Measurements from ENCODE around the gene KCNS1.
"Not testable (repeated sequence)": the region's sequence is repeated elsewhere in the genome, so short reads cannot be mapped to it uniquely, and the experiment has no call there.

The KCNS1 gene

DNA sequence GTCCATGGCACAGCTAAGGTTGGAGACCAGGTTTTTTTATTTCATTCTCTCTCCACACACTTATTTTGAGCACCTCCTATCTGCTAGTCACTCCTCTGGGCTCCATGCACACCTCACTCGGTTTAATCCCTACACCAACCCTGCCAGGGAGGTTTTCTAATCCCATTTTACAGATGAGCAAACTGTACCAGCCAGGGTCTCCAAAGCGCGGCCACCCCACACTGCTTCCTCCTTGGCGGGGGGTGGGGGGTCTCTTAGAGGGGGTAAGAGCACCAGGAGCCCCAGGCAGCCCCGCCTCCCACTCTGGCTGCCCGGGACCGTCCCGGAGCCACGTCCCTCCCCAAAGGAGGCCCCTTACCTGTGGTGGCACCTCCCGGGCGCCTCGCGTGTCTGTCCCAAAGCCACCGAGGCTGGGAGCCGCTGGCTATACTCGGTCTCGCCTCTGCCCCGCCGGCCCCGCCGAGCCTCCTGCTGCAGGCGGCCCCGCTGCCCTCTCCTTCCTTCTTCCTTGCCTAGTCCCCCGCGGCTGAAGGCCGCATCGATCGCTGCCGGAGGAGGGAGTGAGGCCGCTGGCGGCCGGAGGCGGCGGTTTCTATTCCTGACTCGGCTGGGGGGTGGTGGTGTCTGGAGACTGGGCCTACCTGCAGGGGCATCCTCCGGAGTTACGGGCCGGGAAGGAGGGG, at the start of gene KCNS1:
Gene KCNS1, minus strand, starts transcription at position 565 of the 683 bp plus-strand sequence. CDS start 1,891 bp downstream, outside the sequence.
- peak in 7 of 58 donors; percentile 7 to 39 (median 17) for DNase-seq

GRCh38 chr20:45149062-45149461, 48.1 kb upstream of the KCNS1 start:
- DNase-seq = no peak

DNA sequence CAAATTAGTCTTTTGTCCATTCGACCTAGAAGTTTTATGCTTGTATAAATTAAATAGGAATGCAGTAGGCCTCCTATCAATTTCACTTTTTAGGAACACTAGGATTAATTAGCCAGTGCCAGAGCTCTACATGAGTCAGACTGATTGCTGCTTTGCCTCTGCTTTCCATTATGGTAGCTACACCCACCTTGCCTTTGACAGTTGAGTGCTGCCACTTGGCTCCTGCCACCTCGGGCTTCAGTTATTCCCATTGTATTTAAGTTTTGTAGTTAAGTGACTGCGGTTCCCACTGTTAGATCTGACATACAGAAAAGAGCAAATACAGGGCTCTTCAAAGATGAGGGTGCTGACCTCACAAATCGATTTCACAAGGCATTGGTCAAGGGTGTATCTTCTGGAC, 39.9 kb upstream of the KCNS1 start:
- DNase-seq = no peak

- DNase-seq = not testable (repeated sequence)
Measured at GRCh38 chr20:45139733-45140375, 38.9 kb upstream of the KCNS1 start.

GRCh38 chr20:45138561-45139300, 37.8 kb upstream of the KCNS1 start:
- DNase-seq = peak in 1 of 58 donors; percentile 5

DNA sequence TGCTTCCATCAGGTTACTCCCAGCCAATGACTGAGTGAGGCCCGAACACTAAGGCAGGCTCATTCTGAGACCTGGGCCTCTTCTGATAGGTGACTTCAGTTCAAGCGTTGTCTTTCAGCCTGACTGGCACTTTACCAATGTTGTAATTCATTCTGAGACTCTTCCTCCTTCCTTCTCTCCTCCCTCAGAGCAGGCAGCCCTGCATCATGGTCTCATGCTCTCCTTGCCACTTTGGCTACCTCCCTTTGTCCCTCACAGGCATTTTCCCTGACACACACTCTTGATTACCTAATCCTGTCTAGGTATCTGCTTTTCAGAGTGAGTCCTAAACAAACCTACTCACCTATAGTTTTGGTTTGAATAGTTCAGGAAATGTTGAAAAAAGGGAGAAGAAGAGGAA, 36.0 kb upstream of the KCNS1 start:
- no peak for DNase-seq

- DNase-seq = no peak
Measured at GRCh38 chr20:45128099-45128498, 27.2 kb upstream of the KCNS1 start.

DNA sequence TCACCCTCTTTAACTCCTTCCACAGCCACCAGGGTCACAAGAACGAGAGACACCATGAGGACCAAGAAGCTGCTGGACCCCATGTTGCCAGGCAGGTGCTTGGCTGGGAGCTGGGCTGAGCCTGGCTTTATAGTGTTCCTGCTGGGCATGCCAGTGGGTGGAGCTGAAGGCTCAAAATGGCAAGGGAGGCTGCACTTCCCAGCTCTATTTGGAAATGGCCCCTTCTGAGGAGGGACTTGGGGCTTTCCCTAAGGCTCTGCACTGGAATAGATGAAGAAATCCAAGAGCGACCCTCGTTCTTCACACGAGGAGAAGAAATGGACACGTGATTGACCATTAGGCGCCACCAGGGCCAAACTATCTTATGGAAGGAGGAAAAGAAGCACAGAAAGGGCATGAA, 23.4 kb upstream of the KCNS1 start, which contains the start of gene WFDC12:
Gene WFDC12, minus strand, starts transcription at position 101 of the 400 bp plus-strand sequence. Its CDS starts 18 bp downstream, at position 83.
- no peak for DNase-seq

- DNase-seq = no peak
Measured at GRCh38 chr20:45121388-45121787, 20.5 kb upstream of the KCNS1 start.

DNA sequence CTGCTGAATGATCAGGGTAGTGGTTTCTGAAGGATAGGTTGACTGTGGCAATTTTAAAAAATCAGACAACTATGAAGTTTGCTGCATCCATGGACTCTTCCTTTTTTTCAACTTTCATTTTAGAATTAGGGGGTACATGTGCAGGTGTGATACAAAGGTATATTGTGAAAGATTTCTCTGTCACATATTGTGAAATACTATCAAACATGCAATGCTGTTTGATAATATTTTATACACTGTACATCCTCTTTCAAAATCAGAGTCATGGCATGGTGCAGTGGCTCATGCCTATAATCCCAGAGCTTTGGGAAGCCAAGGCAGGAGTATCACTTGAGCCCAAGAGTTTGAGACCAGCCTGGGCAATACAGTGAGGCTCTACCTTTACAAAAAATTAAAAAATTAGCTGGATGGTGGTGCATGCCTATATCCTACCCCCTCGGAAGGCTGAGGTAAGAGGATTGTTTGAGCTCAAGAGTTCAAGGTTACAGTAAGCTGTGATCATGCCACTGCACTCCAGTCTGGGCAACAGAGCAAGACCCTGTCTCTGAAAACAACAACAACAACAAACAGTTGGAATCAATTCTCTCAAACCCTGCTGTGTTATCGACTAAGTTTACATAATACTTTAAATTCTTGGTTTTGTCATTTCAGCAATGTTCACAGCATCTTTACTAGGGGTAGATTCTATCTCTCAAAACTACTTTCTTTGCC, 18.8 kb upstream of the KCNS1 start:
- DNase-seq = no peak

- no peak for DNase-seq
Measured at GRCh38 chr20:45118028-45118427, 17.1 kb upstream of the KCNS1 start.

DNA sequence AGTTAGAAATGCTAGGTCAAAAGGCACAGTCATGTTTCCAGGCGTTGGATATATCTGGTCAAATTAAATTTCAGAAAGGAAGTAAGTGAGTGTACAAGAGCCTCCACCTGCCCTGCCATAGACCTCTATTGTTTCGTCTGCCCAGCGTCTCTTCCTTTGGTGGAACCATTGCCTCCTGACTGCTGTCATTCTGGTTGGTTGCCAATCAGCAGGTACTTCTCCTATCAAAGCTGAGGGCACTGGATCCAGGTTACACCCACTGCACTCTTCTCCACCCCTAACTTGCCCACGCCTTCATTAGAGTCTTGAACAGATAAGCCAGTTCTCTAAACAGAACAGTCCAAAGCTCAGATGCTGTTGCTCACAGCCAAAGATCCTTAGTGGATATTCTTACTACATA, 16.7 kb upstream of the KCNS1 start:
- no peak for DNase-seq

DNA sequence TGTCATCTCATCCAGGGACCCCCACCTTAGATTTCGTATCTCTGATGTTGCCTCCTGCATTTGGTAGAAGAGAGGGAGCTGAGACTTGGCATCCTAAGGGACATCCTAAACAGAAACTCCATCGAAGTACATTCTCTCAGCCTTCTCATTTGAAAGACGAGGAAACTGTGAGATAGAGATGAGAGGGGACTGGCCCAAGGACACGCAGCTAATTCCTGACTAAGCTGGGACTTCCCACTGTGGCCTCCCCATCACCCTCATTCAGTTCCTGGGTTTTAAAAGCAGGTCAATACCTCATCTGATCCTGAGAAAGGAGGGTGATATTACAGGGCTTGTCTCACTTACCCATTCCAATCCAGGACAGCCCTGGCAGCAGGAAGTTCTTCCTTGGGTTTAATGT, 14.9 kb upstream of the KCNS1 start:
- DNase-seq = no peak

DNA sequence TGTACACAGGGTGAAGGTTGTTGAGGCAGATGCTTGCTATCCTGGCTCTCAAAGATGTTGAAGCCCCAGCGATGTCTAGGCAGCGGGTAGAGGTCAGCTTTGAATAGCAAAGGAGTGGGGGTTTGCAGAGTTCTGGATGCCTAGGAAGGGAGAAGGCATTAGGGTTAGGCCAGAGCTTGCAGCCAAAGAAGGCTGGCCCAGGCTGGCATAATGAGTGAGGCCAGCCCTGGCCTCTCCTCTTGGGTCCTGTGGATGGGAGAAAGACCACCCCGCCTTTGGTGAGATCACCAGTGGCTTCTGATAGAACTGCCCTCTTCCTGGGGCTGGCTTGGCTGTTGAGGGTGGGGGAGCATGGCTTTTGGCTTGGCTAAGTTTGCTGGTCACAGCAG, 14.5 kb upstream of the KCNS1 start:
- no peak for DNase-seq

DNA sequence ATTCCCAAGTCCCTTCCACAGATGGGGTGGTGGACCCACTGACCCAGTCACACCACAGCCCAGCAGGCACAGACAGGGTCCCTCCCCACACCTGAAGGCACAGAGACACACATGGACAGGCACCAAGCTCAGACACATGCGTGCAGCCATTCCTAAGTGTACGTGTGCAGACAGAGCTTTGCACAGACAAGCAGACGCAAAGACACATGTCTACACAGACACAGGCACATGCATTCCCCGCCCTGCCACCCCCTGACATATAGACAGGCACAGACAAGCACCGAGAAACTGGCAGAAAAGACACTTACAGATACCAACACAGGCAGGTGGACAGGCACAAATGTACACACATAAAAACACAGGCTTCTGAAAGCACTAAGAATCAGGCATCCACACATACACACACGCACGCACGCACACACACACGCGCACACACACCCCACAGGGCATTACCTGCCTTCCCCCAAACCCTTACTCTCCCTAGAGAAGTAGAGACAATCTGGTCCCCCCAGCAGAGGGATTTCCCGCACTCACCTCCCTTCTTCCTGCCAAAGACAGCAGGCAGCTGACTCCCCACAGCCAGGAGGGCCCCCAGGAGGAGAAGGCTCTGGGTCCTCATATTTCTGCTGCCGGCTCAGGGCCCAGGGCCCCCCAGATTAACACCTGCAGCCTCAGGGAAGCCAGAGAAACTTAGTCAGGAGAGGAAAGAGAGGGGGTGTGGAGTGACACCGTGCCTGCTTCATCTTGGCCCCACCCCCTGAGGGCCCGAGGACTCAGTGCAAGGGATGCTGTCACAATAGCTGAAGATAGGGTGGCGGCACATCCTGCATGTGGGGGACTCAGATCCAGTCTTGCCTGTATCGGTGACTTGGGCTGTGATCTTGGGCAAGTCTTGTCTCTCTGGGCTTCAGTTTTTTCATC, 13.8 kb upstream of the KCNS1 start, which contains the start of gene WFDC5:
Gene WFDC5, minus strand, starts transcription at position 710 of the 921 bp plus-strand sequence. Its CDS starts 91 bp downstream, at position 619.
- no peak for DNase-seq

- no peak for DNase-seq
Measured at GRCh38 chr20:45113865-45114264, 12.9 kb upstream of the KCNS1 start.

GRCh38 chr20:45112754-45113153, 11.8 kb upstream of the KCNS1 start:
- DNase-seq = no peak

DNA sequence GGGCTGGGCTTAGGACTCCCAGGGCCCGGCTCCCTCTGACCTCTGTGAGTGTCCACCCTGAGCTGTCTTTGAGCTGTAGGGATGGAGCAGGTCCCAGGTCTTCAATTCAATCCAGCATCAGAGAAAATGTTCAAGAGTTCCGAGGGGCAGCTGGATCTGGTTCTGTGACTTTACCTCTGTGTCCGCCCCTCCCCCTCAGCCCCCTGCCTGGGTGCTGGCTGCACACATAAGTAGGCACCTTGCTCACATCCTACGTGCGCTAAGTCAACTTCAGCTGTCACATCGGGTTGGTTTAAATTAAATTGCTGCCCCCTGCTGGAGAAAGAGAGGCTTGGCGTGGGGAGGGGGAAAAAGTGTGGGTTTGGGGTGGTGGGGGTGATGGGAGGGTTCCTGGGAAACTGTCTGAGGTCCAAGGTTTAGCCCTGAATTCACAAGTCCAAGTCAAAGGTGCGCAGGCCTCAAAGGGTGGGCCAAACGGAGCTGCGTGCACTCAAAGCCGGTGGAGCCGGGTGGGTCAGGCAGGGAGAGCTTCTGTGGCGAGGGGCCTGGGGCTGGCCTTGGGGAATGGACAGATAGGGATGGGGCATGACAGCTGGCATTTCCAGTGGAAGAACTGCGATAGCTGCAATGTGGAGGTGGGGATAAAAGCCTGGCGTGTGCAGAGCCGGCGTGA, 11.0 kb upstream of the KCNS1 start:
- DNase-seq = no peak

DNA sequence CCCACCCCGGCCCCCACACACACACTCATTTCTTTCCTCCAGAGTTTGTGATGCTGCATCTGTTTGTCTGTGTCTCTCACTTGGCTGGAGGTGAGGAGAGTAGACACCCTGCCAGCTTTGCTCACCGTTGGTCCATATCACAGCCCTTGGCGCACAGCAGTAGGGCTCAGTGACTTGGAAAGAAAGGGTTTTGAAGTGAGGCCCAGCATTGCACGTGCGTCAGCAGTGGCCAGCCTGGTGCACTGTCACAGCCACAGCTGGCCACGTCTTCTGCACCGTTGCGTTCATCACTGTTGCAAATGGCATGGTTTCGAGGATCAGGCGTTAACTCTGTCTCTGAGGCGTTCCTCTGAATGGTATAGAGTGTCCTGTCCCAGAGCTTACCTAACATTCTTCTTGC, 10.4 kb upstream of the KCNS1 start:
- no peak for DNase-seq

- no peak for DNase-seq
Measured at GRCh38 chr20:45110301-45110700, 9.4 kb upstream of the KCNS1 start.

Data from anterior cingulate cortex (tissue), 58 donors.